Measurements from ENCODE around the gene ESPL1. TPM values are rescaled to one million over a fixed set of nuclear protein-coding genes. Genes with fewer than 3 reads are reported as not detected.

Gene ESPL1
- polyA plus RNA-seq, 2 of the 4 experiments (the other 2 are of a cell fraction): 10.0 to 16.5 TPM

DNA sequence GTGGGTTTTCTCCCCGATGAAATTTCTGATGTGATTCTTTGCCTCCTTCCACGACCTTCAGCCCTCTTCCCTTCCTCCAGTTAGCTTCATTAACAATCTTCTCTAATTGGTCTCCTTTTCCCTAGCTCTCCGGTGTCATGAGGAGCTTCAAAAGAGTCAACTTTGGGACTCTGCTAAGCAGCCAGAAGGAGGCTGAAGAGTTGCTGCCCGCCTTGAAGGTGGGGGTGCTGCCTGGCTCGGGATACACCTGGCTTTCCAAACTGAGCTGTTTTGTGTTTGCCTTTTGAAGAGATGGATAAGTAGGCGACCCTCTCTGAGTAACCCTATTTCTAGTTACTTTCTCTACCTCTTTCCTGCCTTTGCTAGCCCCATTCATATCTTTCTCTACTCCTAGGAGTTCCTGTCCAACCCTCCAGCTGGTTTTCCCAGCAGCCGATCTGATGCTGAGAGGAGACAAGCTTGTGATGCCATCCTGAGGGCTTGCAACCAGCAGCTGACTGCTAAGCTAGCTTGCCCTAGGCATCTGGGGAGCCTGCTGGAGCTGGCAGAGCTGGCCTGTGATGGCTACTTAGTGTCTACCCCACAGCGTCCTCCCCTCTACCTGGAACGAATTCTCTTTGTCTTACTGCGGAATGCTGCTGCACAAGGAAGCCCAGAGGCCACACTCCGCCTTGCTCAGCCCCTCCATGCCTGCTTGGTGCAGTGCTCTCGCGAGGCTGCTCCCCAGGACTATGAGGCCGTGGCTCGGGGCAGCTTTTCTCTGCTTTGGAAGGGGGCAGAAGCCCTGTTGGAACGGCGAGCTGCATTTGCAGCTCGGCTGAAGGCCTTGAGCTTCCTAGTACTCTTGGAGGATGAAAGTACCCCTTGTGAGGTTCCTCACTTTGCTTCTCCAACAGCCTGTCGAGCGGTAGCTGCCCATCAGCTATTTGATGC, 797 bp downstream of the ESPL1 start:
- peak in 1 of 2 experiments; percentile 39; a peak in 3 of 6 replicates for ATAC-seq
- Histone ChIP-seq H3K4me3 (peak overlapping the region; percentile 65), H3K27ac (peak overlapping the region; percentile 75 to 90), H3K4me1 (peaks cover 12% of the 10 kb centered on the region), H3K9me3 (no peaks in the 10 kb centered on the region), H3K4me2 (peak overlapping the region; percentile 73)
- ChIA-PET POLR2A (interaction anchor here (0.9 to 3.0 kb wide), 3 partner anchors 23 to 52 kb away, joined by 3 to 10 read pairs (median 5); partner anchors contain the start of genes AAAS and PFDN5), CTCF (interaction anchor here (0.6 to 11.8 kb wide), 14 partner anchors 11 to 238 kb away, joined by 3 to 190 read pairs (median 6); partner anchors contain the start of gene AAAS)
- no peak for DNase-seq (ENCODE audit: low read depth in 1 of 2, low spot score in 1 of 2)
- TF ChIP-seq, protein P1, sequence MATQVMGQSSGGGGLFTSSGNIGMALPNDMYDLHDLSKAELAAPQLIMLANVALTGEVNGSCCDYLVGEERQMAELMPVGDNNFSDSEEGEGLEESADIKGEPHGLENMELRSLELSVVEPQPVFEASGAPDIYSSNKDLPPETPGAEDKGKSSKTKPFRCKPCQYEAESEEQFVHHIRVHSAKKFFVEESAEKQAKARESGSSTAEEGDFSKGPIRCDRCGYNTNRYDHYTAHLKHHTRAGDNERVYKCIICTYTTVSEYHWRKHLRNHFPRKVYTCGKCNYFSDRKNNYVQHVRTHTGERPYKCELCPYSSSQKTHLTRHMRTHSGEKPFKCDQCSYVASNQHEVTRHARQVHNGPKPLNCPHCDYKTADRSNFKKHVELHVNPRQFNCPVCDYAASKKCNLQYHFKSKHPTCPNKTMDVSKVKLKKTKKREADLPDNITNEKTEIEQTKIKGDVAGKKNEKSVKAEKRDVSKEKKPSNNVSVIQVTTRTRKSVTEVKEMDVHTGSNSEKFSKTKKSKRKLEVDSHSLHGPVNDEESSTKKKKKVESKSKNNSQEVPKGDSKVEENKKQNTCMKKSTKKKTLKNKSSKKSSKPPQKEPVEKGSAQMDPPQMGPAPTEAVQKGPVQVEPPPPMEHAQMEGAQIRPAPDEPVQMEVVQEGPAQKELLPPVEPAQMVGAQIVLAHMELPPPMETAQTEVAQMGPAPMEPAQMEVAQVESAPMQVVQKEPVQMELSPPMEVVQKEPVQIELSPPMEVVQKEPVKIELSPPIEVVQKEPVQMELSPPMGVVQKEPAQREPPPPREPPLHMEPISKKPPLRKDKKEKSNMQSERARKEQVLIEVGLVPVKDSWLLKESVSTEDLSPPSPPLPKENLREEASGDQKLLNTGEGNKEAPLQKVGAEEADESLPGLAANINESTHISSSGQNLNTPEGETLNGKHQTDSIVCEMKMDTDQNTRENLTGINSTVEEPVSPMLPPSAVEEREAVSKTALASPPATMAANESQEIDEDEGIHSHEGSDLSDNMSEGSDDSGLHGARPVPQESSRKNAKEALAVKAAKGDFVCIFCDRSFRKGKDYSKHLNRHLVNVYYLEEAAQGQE (IDR thresholded peaks at IDR 0.05): no peak
- TF ChIP-seq, protein P2, sequence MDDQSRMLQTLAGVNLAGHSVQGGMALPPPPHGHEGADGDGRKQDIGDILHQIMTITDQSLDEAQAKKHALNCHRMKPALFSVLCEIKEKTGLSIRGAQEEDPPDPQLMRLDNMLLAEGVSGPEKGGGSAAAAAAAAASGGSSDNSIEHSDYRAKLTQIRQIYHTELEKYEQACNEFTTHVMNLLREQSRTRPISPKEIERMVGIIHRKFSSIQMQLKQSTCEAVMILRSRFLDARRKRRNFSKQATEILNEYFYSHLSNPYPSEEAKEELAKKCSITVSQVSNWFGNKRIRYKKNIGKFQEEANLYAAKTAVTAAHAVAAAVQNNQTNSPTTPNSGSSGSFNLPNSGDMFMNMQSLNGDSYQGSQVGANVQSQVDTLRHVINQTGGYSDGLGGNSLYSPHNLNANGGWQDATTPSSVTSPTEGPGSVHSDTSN (IDR thresholded peaks at IDR 0.05): no peak
- TF ChIP-seq CHD4 (IDR thresholded peaks at IDR 0.05; ENCODE audit: borderline replicate concordance) (no peak), KDM1A (IDR thresholded peaks at IDR 0.05; ENCODE audit: low read depth) (no peak), GATA3 (IDR thresholded peaks at IDR 0.05; ENCODE audit: borderline replicate concordance) (no peak), SMC3 (IDR thresholded peaks at IDR 0.05) (no peak)
- FAIRE-seq: no peak
- WGBS (ENCODE audit: missing lambda C conversion rate): 53% methylated on average over 15 of the region's 20 CpGs

DNA sequence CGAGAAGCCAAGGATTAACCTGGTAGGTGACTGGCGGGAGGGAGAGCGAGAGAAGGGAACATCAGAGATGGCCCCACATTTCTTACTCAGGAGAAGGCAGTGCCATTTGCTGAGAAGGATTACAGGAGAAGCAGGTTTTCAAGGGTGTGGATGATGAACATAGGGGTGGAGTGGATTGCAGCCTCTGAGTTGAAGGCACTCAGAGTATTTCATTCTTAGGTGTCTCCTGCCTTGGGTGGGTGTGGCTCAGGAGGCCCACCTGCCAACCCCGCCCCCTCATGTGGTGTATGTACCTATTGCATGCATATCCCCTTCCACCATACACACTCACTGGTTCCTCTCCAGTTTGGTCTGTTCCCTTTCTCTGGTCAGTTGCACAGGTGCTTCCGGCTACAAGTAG, 6.3 kb downstream of the ESPL1 start:
- ChIA-PET POLR2A (no interaction called here), CTCF (interaction anchor here (0.5 to 11.8 kb wide), 4 partner anchors 10 to 298 kb away, joined by 3 to 190 read pairs (median 91); no protein-coding TSS in a partner anchor)
- FAIRE-seq (no peak), ATAC-seq (no peak), DNase-seq (ENCODE audit: low read depth in 1 of 2, low spot score in 1 of 2) (no peak)
- WGBS (ENCODE audit: missing lambda C conversion rate): 97% methylated on average over 5 of the region's 5 CpGs
- Histone ChIP-seq H3K27ac (no peak overlapping the region), H3K4me3 (no peak overlapping the region), H3K4me2 (no peak overlapping the region), H3K4me1 (peaks cover 5% of the 10 kb centered on the region), H3K9me3 (no peaks in the 10 kb centered on the region)
- no peak for TF ChIP-seq FOSB (CRISPR knock-in tag; IDR thresholded peaks at IDR 0.05)
- TF ChIP-seq RCOR1 (IDR thresholded peaks at IDR 0.05; ENCODE audit: low read depth, low read length): no peak
- TF ChIP-seq, protein P1 (IDR thresholded peaks at IDR 0.05): no peak
- TF ChIP-seq MAZ (IDR thresholded peaks at IDR 0.05; ENCODE audit: borderline replicate concordance, low read depth, low read length): no peak
- TF ChIP-seq, protein P3, sequence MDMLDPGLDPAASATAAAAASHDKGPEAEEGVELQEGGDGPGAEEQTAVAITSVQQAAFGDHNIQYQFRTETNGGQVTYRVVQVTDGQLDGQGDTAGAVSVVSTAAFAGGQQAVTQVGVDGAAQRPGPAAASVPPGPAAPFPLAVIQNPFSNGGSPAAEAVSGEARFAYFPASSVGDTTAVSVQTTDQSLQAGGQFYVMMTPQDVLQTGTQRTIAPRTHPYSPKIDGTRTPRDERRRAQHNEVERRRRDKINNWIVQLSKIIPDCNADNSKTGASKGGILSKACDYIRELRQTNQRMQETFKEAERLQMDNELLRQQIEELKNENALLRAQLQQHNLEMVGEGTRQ (IDR thresholded peaks at IDR 0.05): no peak
